ENCODE data around the gene TMEM190.

The TMEM190 gene

DNA sequence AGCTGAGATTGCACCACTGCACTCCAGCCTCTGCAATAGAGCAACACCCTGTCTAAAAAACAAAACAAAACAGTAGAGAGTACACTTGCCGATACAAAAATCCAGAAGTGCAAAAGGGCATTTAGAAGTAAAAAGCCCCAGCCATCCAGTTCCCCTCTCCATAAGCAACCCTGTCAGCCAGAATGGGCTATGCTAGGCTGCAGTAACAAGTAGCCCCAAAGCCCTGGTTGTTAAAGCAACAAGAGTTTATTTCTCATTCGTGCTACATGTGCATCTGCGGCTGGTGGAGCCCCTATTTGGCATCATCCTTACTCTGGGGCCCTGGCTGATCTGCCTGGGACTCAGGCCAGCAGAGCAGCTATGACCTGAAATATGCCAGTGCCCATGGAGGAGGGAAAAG, 47.9 kb downstream of the TMEM190 start:
- no peak for DNase-seq

DNA sequence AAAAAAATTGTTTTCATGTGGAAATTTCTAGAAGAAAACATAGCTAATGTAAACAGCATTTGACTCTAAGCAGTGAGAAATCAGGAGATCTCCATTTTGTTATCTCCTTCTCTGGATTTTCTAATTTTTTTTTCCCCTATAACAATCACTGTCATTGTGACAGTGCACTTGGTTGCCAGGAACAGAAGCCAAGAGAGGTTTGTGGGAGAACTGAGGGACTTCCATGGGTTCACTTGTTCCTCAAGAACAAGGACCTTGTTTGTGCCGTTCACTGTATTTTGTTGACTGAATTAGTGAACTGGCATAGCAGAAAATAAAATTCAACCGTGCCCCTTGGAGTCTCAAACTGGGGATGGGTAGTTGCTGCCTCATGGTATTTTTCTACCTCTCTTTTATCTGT, 49.4 kb downstream of the TMEM190 start:
- DNase-seq = no peak

Measured in suppressor macrophage treated with lipopolysaccharide for 4 hours (primary cell).